ENCODE measurements around the gene UGT1A8. TPM values are rescaled to one million over a fixed set of nuclear protein-coding genes. Genes with fewer than 3 reads are reported as not detected.

The UGT1A8 gene
- total RNA-seq, 2 experiments from 2014 or later, result not detected

DNA sequence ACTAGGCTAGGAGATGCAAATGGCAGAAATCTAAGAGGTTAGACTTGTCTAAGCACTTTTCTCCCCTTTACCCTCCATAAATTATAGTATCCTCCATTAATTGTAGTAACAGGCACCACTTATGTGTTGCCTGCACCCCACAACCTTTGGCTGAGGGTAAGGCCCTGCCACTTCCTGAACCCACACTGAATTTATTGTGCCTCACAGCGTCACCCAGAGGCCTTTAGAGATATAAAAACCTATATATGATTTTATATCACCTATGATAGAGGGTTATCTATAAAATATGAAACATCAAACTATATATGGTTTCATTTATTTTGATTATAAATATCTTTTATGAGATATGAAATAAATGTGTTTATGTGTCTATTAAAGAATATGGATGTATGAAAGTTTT lies 56.9 kb downstream of the UGT1A8 start:
- DNase-seq (no peak), ATAC-seq (no peak)
- POLR2A ChIA-PET, result no interaction called here
- Mint-ChIP-seq H3K27ac (no peak overlapping the region), H3K36me3 (ENCODE audit: low read depth) (no peaks in the 10 kb centered on the region), H3K27me3 (ENCODE audit: low read depth) (peaks cover 32% of the 10 kb centered on the region), H3K4me3 (no peak overlapping the region), H3K9me3 (ENCODE audit: insufficient read depth) (no peaks in the 10 kb centered on the region), H3K4me1 (ENCODE audit: low read depth) (no peaks in the 10 kb centered on the region)
- CTCF ChIA-PET, result no interaction called here

DNA sequence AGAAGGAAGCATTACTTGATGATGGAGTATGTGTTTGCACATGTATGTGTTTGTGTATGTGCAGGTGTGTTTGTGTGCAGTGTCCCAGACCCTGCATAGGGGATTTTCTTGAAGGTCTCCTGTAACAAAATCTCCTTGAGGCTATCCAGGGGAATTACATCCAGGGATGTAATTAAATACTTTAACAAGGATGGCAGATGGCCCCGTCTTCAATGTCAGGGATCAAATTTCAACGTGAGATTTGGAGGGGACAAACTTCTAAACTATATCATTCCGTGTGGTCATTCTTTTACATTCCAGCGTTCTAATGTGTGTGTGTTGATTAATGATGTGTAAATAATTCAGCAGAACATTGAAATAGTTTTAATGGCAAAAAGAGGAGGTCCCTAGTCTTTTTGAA lies 57.6 kb downstream of the UGT1A8 start:
- CTCF ChIA-PET, result no interaction called here
- ATAC-seq, result no peak
- Mint-ChIP-seq H3K9me3 (ENCODE audit: insufficient read depth) (no peaks in the 10 kb centered on the region), H3K4me3 (no peak overlapping the region), H3K4me1 (ENCODE audit: low read depth) (no peaks in the 10 kb centered on the region), H3K36me3 (ENCODE audit: low read depth) (no peaks in the 10 kb centered on the region), H3K27me3 (ENCODE audit: low read depth) (peaks cover 38% of the 10 kb centered on the region), H3K27ac (no peak overlapping the region)
- POLR2A ChIA-PET, result no interaction called here
- no peak for DNase-seq

DNA sequence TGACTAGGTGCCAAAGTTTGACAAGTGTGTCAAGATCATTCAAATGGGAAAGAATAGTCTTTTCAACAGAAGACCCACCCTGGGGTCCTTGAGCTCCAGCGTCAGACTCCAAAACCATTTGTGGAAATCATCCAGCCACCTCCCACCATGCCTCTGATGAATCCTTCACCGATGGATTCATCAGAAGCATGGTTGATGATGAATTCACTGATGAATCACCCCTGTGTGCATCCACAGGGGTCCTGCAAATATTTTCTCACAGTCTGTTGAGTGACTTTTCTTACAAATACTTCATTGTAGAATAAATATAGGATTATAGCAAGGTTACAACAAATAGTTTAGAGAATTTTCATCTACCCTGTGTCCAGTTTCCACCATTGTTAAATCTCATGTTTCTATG lies 58.6 kb downstream of the UGT1A8 start:
- DNase-seq, result no peak
- ChIA-PET POLR2A (interaction anchor here (0.6 kb wide), 1 partner anchor 782 kb away, joined by 3 read pairs; no protein-coding TSS in a partner anchor), CTCF (no interaction called here)
- Mint-ChIP-seq H3K36me3 (ENCODE audit: low read depth) (no peaks in the 10 kb centered on the region), H3K27ac (no peak overlapping the region), H3K27me3 (ENCODE audit: low read depth) (peaks cover 34% of the 10 kb centered on the region), H3K4me3 (no peak overlapping the region), H3K9me3 (ENCODE audit: insufficient read depth) (no peaks in the 10 kb centered on the region), H3K4me1 (ENCODE audit: low read depth) (no peaks in the 10 kb centered on the region)
- no peak for ATAC-seq

DNA sequence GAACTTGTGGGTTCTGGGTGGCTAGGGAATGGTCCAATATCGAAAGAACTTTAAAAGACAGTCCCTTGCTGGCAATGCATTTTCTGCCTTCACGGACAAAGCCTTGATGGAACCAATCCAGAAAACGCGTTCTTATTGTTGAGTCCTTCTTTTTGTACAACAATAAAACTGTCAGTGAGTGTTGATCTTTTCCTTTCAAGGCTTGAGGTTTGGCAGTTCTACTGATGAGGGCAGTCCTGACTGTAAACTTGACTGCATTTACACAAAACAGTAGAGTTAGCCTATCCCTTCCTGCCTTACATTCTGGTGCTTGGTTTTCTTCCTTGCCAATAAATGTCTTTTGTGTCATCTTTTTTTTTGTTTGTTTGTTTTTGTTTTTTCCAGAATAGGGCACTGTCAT lies 61.8 kb downstream of the UGT1A8 start:
- peaks cover 29% of the 10 kb centered on the region for H3K27me3 Mint-ChIP-seq (ENCODE audit: low read depth)
- no peak overlapping the region for H3K4me3 Mint-ChIP-seq
- H3K9me3 Mint-ChIP-seq (ENCODE audit: insufficient read depth), result no peaks in the 10 kb centered on the region
- DNase-seq, result no peak
- no peaks in the 10 kb centered on the region for H3K4me1 Mint-ChIP-seq (ENCODE audit: low read depth)
- POLR2A ChIA-PET, result no interaction called here
- CTCF ChIA-PET, result no interaction called here
- H3K36me3 Mint-ChIP-seq (ENCODE audit: low read depth), result no peaks in the 10 kb centered on the region
- no peak overlapping the region for H3K27ac Mint-ChIP-seq
- no peak for ATAC-seq

- H3K4me1 Mint-ChIP-seq (ENCODE audit: low read depth), result no peaks in the 10 kb centered on the region
- H3K9me3 Mint-ChIP-seq (ENCODE audit: insufficient read depth), result no peaks in the 10 kb centered on the region
- no peak overlapping the region for H3K4me3 Mint-ChIP-seq
- POLR2A ChIA-PET, result no interaction called here
- H3K27me3 Mint-ChIP-seq (ENCODE audit: low read depth), result peaks cover 32% of the 10 kb centered on the region
- no peak overlapping the region for H3K27ac Mint-ChIP-seq
- ATAC-seq, result no peak
- no peaks in the 10 kb centered on the region for H3K36me3 Mint-ChIP-seq (ENCODE audit: low read depth)
- CTCF ChIA-PET, result no interaction called here
- DNase-seq, result no peak
Measured at GRCh38 chr2:233680361-233681045, 63.1 kb downstream of the UGT1A8 start.

DNA sequence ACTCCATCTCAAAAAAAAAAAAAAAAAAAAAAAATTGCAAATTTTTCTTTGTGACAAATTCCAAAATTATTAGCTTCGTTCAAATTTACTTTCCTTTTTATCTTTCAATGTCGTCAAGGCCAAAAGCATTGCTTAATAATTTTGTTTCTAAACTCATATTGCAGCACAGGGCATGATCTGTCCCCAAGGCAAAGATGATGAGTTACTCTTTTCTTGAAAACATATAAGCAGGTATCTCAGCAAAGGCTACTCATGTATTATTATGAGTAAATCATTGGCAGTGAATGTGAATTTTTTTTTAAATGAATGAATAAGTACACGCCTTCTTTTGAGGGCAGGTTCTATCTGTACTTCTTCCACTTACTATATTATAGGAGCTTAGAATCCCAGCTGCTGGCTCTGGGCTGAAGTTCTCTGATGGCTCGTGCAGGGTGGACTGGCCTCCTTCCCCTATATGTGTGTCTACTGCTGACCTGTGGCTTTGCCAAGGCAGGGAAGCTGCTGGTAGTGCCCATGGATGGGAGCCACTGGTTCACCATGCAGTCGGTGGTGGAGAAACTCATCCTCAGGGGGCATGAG lies 64.2 kb downstream of the UGT1A8 start, which contains the start of gene UGT1A7:
TSS of gene UGT1A7 (plus strand) at position 381 of the 579 bp plus-strand sequence. CDS start at position 418, 37 bp downstream.
- POLR2A ChIA-PET, result no interaction called here

DNA sequence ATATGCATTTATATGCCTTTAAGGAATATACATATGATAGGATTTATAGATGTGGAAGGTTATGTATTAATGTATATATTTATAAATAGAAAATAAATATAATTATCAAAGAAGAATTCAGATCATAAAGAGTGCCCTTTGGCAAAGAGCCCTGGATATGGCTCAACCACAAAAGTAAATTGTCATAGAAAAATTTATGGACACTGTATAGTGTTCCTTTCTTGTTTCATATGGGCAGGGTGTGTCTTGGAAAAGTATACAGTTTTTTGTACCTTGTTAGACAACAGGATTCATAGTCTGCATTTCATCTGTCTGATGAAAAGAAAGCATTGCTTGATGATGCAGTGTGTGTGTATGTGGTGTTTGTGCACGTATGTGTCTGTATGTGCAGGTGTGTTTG lies 67.2 kb downstream of the UGT1A8 start:
- H3K27me3 Mint-ChIP-seq (ENCODE audit: low read depth), result peaks cover 24% of the 10 kb centered on the region
- H3K4me3 Mint-ChIP-seq, result no peak overlapping the region
- ChIA-PET CTCF (no interaction called here), POLR2A (no interaction called here)
- H3K4me1 Mint-ChIP-seq (ENCODE audit: low read depth), result no peaks in the 10 kb centered on the region
- ATAC-seq, result no peak
- H3K27ac Mint-ChIP-seq, result no peak overlapping the region
- H3K36me3 Mint-ChIP-seq (ENCODE audit: low read depth), result no peaks in the 10 kb centered on the region
- no peaks in the 10 kb centered on the region for H3K9me3 Mint-ChIP-seq (ENCODE audit: insufficient read depth)
- DNase-seq, result no peak

More for the DNA sequence above, 64.2 kb downstream of the UGT1A8 start, which contains the start of gene UGT1A7:
- peaks cover 31% of the 10 kb centered on the region for H3K27me3 Mint-ChIP-seq (ENCODE audit: low read depth)
- H3K27ac Mint-ChIP-seq, result no peak within 1 kb of the TSS
- H3K4me3 Mint-ChIP-seq, result no peak within 1 kb of the TSS
- no peaks in the 10 kb centered on the region for H3K9me3 Mint-ChIP-seq (ENCODE audit: insufficient read depth)
- DNase-seq (no peak), ATAC-seq (no peak)
- no peaks in the 10 kb centered on the region for H3K36me3 Mint-ChIP-seq (ENCODE audit: low read depth)
- CTCF ChIA-PET, result no interaction called here
- H3K4me1 Mint-ChIP-seq (ENCODE audit: low read depth), result no peaks in the 10 kb centered on the region

GRCh38 chr2:233686928-233687327 lies 69.5 kb downstream of the UGT1A8 start:
- Mint-ChIP-seq H3K27ac (no peak overlapping the region), H3K9me3 (ENCODE audit: insufficient read depth) (no peaks in the 10 kb centered on the region), H3K4me1 (ENCODE audit: low read depth) (no peaks in the 10 kb centered on the region), H3K36me3 (ENCODE audit: low read depth) (no peaks in the 10 kb centered on the region), H3K27me3 (ENCODE audit: low read depth) (peaks cover 19% of the 10 kb centered on the region), H3K4me3 (no peak overlapping the region)
- ATAC-seq (no peak), DNase-seq (no peak)
- POLR2A ChIA-PET, result interaction anchor here (0.6 kb wide), 1 partner anchor 16 kb away, joined by 4 read pairs; no protein-coding TSS in a partner anchor
- CTCF ChIA-PET, result no interaction called here

DNA sequence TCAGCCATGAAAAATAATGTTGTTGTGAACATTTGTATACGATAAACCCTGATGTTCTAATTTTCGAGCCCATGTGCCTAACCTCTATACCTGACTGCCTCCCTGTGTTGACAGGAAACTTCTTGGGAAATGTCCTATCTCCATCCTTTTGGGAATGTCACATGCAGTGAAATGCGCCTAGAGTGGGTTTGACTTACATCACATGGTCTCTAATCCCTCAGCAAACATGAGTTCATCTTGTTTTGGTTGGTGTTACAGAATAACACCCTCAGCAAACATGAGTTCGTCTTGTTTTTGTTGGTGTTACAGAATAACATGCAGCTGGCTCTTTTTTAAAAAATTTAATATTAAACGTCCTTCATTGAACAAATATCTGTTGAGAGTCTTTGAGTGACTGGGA lies 70.9 kb downstream of the UGT1A8 start:
- DNase-seq (no peak), ATAC-seq (no peak)
- POLR2A ChIA-PET, result no interaction called here

GRCh38 chr2:233689031-233689430 lies 71.6 kb downstream of the UGT1A8 start:
- no peaks in the 10 kb centered on the region for H3K9me3 Mint-ChIP-seq (ENCODE audit: insufficient read depth)
- POLR2A ChIA-PET, result no interaction called here
- no peak overlapping the region for H3K27ac Mint-ChIP-seq
- H3K4me1 Mint-ChIP-seq (ENCODE audit: low read depth), result no peaks in the 10 kb centered on the region
- no peak for ATAC-seq
- peaks cover 21% of the 10 kb centered on the region for H3K27me3 Mint-ChIP-seq (ENCODE audit: low read depth)
- no peak overlapping the region for H3K4me3 Mint-ChIP-seq
- CTCF ChIA-PET, result no interaction called here
- DNase-seq, result no peak
- H3K36me3 Mint-ChIP-seq (ENCODE audit: low read depth), result no peaks in the 10 kb centered on the region

More for the DNA sequence above, 70.9 kb downstream of the UGT1A8 start:
- Mint-ChIP-seq H3K9me3 (ENCODE audit: insufficient read depth) (no peaks in the 10 kb centered on the region), H3K4me1 (ENCODE audit: low read depth) (no peaks in the 10 kb centered on the region), H3K36me3 (ENCODE audit: low read depth) (no peaks in the 10 kb centered on the region), H3K27ac (no peak overlapping the region), H3K4me3 (no peak overlapping the region), H3K27me3 (ENCODE audit: low read depth) (peaks cover 16% of the 10 kb centered on the region)
- CTCF ChIA-PET, result no interaction called here

- no peaks in the 10 kb centered on the region for H3K9me3 Mint-ChIP-seq (ENCODE audit: insufficient read depth)
- no peak overlapping the region for H3K4me3 Mint-ChIP-seq
- no peak for ATAC-seq
- H3K4me1 Mint-ChIP-seq (ENCODE audit: low read depth), result no peaks in the 10 kb centered on the region
- no peak for DNase-seq
- ChIA-PET CTCF (no interaction called here), POLR2A (no interaction called here)
- no peaks in the 10 kb centered on the region for H3K36me3 Mint-ChIP-seq (ENCODE audit: low read depth)
- no peak overlapping the region for H3K27ac Mint-ChIP-seq
- peaks cover 21% of the 10 kb centered on the region for H3K27me3 Mint-ChIP-seq (ENCODE audit: low read depth)
Measured at GRCh38 chr2:233689501-233689900, 72.1 kb downstream of the UGT1A8 start.

DNA sequence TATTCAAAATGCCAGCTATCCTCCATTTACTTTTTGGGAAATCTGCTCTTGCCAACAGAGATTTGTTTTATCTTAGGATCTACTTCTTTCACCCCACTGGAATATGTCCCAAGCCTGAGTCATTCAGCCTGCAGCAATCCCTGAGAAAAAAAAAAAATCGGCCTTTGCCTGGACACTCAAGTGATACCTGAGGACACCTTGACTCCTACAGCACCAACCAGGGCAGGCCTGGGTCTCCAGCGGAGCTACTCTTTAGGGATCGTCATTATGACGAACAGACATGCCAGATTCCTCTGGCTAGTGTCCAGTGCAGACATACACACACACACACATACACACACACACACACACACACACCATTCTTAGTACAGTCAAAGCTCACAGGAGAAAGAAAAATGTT lies 73.0 kb downstream of the UGT1A8 start:
- no peak overlapping the region for H3K4me3 Mint-ChIP-seq
- DNase-seq (no peak), ATAC-seq (no peak)
- H3K27ac Mint-ChIP-seq, result no peak overlapping the region
- POLR2A ChIA-PET, result no interaction called here
- H3K27me3 Mint-ChIP-seq (ENCODE audit: low read depth), result peaks cover 20% of the 10 kb centered on the region
- no peaks in the 10 kb centered on the region for H3K36me3 Mint-ChIP-seq (ENCODE audit: low read depth)
- CTCF ChIA-PET, result no interaction called here
- no peaks in the 10 kb centered on the region for H3K4me1 Mint-ChIP-seq (ENCODE audit: low read depth)
- H3K9me3 Mint-ChIP-seq (ENCODE audit: insufficient read depth), result no peaks in the 10 kb centered on the region
